H9 (cell line): ENCODE results near the gene RBBP4. TPM values are rescaled to one million over a fixed set of nuclear protein-coding genes. Genes with fewer than 3 reads are reported as not detected.
"Not testable (repeated sequence)": the region's sequence is repeated elsewhere in the genome, so short reads cannot be mapped to it uniquely, and the experiment has no call there.

ENCODE experiments used
- DNase-seq: peaks from one replicate; pipeline ENCODE4 v3.0.0-alpha.2; 2017
- H2AFZ ChIP-seq: one replicate; pipeline ENCODE4 v1.6.1; 2013; ENCODE audit warnings: mild to moderate bottlenecking, low read length, control low read depth, moderate library complexity
- H2AK5ac ChIP-seq: 2 replicates; pipeline ENCODE4 v1.6.1; 2013; ENCODE audit warnings: low read length, control low read depth, mixed read lengths; ENCODE audit not compliant: insufficient read length
- H2BK120ac ChIP-seq: one replicate; pipeline ENCODE4 v1.6.1; 2013; ENCODE audit warnings: low read depth, mild to moderate bottlenecking, low read length, control low read depth, inconsistent platforms; ENCODE audit not compliant: poor library complexity, severe bottlenecking
- H2BK12ac ChIP-seq: 2 replicates; pipeline ENCODE4 v1.6.1; 2013; ENCODE audit warnings: low read length, control low read depth, mixed read lengths, low read depth; ENCODE audit not compliant: insufficient read length
- H2BK15ac ChIP-seq: 2 replicates; pipeline ENCODE4 v1.6.1; 2013; ENCODE audit warnings: low read depth, low read length, control low read depth
- H2BK20ac ChIP-seq: one replicate; pipeline ENCODE4 v1.6.1; 2013; ENCODE audit warnings: low read depth, mild to moderate bottlenecking, low read length, control low read depth, inconsistent platforms; ENCODE audit not compliant: poor library complexity, severe bottlenecking
- H2BK5ac ChIP-seq: 2 replicates; pipeline ENCODE4 v1.6.1; 2013; ENCODE audit warnings: low read length, control low read depth, mixed read lengths; ENCODE audit not compliant: insufficient read length
- H3K14ac ChIP-seq: 2 replicates; pipeline ENCODE4 v1.6.1; 2013; ENCODE audit warnings: low read length, control low read depth; ENCODE audit not compliant: insufficient read depth
- H3K18ac ChIP-seq: 2 replicates; pipeline ENCODE4 v1.6.1; 2013; ENCODE audit warnings: low read depth, mild to moderate bottlenecking, mixed read lengths, low read length, control low read depth; ENCODE audit not compliant: insufficient read length
- H3K23ac ChIP-seq: 2 replicates; pipeline ENCODE4 v1.6.1; 2013; ENCODE audit warnings: low read length, control low read depth, mixed read lengths, low read depth; ENCODE audit not compliant: insufficient read length
- H3K23me2 ChIP-seq: 2 replicates; pipeline ENCODE4 v1.6.1; 2013; ENCODE audit warnings: low read depth, mild to moderate bottlenecking, mixed read lengths, low read length, control low read depth; ENCODE audit not compliant: insufficient read length, poor library complexity, severe bottlenecking
- H3K27ac ChIP-seq: 2 replicates; pipeline ENCODE4 v1.5.1; 2013; ENCODE audit warnings: low read length, control low read depth, mixed read lengths, low read depth; ENCODE audit not compliant: insufficient read length
- H3K27me3 ChIP-seq: 2 replicates; pipeline ENCODE4 v1.6.1; 2013; ENCODE audit warnings: low read length, control low read depth, inconsistent platforms; ENCODE audit not compliant: insufficient read depth
- H3K4ac ChIP-seq: 2 replicates; pipeline ENCODE4 v1.6.1; 2013; ENCODE audit warnings: low read depth, mild to moderate bottlenecking, control low read depth, inconsistent platforms, low read length, moderate library complexity
- H3K4me1 ChIP-seq: 2 replicates; pipeline ENCODE4 v1.6.1; 2013; ENCODE audit warnings: low read length, control low read depth, inconsistent platforms; ENCODE audit not compliant: insufficient read depth
- H3K4me2 ChIP-seq: 2 replicates; pipeline ENCODE4 v1.6.1; 2013; ENCODE audit warnings: low read length, control low read depth, mixed read lengths; ENCODE audit not compliant: insufficient read length, insufficient read depth
- H3K56ac ChIP-seq: 2 replicates; pipeline ENCODE4 v1.6.1; 2013; ENCODE audit warnings: low read depth, mild to moderate bottlenecking, mixed read lengths, low read length, control low read depth; ENCODE audit not compliant: insufficient read length
- H3K79me1 ChIP-seq: 2 replicates; pipeline ENCODE4 v1.6.1; 2013; ENCODE audit warnings: low read depth, mild to moderate bottlenecking, moderate library complexity, low read length, control low read depth, inconsistent platforms; ENCODE audit not compliant: insufficient read depth, poor library complexity, severe bottlenecking
- H3K79me2 ChIP-seq: 2 replicates; pipeline ENCODE4 v1.6.1; 2013; ENCODE audit warnings: low read length, control low read depth, inconsistent platforms; ENCODE audit not compliant: insufficient read depth
- H3K9ac ChIP-seq: 2 replicates; pipeline ENCODE4 v1.6.1; 2013; ENCODE audit warnings: low read length, control low read depth, mixed read lengths; ENCODE audit not compliant: insufficient read length; ENCODE audit errors: extremely low read depth
- H3K9me3 ChIP-seq: one replicate; pipeline ENCODE4 v1.6.1; 2013; ENCODE audit warnings: low read depth, low read length, inconsistent platforms; ENCODE audit not compliant: control insufficient read depth
- H3T11ph ChIP-seq: one replicate; pipeline ENCODE4 v1.6.1; 2013; ENCODE audit warnings: mild to moderate bottlenecking, low read length, control low read depth, inconsistent platforms
- H4K20me1 ChIP-seq: one replicate; pipeline ENCODE4 v1.6.1; 2013; ENCODE audit not compliant: control insufficient read depth, insufficient read length, insufficient read depth
- H4K5ac ChIP-seq: 2 replicates; pipeline ENCODE4 v1.6.1; 2013; ENCODE audit warnings: low read depth, mild to moderate bottlenecking, mixed read lengths, low read length, control low read depth; ENCODE audit not compliant: insufficient read length
- H4K8ac ChIP-seq: replicated peaks from 2 replicates; pipeline ENCODE4 v1.6.1; 2013; ENCODE audit warnings: low read length, control low read depth, mixed read lengths, low read depth; ENCODE audit not compliant: insufficient read length
- H4K91ac ChIP-seq: 2 replicates; pipeline ENCODE4 v1.6.1; 2013; ENCODE audit warnings: low read depth, mild to moderate bottlenecking, moderate library complexity, mixed read lengths, low read length, control low read depth; ENCODE audit not compliant: insufficient read length
- H3K27ac Mint-ChIP-seq, 3 experiments: 2 replicates in 2 of 3; 3 replicates in 1 of 3; pipeline ENCODE4 v1.8.0; 2020 to 2021; ENCODE audit warnings: mixed read lengths in 3 of 3, mild to moderate bottlenecking in 1 of 3, moderate library complexity in 1 of 3
- H3K27me3 Mint-ChIP-seq: 2 replicates; pipeline ENCODE4 v1.8.0; 2021; ENCODE audit warnings: low read depth, mild to moderate bottlenecking, moderate library complexity, mixed read lengths
- H3K36me3 Mint-ChIP-seq, 3 experiments: 2 replicates in 2 of 3; 3 replicates in 1 of 3; pipeline ENCODE4 v1.8.0; 2020 to 2021; ENCODE audit warnings: low read depth in 3 of 3, mixed read lengths in 3 of 3; ENCODE audit not compliant: insufficient read depth in 1 of 3
- H3K4me1 Mint-ChIP-seq, 2 experiments: 2 replicates each; pipeline ENCODE4 v1.8.0; 2020; ENCODE audit warnings: mixed read lengths in 2 of 2
- H3K4me3 Mint-ChIP-seq, 2 experiments: 2 replicates in 1 of 2; 3 replicates in 1 of 2; pipeline ENCODE4 v1.8.0; 2020 to 2021; ENCODE audit warnings: mild to moderate bottlenecking in 2 of 2, mixed read lengths in 2 of 2, moderate library complexity in 1 of 2
- H3K9me3 Mint-ChIP-seq, 2 experiments: 2 replicates in 1 of 2; 3 replicates in 1 of 2; pipeline ENCODE4 v1.8.0; 2020; ENCODE audit warnings: mild to moderate bottlenecking in 2 of 2, mixed read lengths in 2 of 2, moderate library complexity in 1 of 2
- CTCF ChIP-seq: fragments of 200-600 bp; sonication (generic); conservative IDR thresholded peaks from 3 replicates; pipeline ENCODE4 v1.8.0; 2021; ENCODE audit warnings: antibody characterized with exemption, mild to moderate bottlenecking
- WGBS: extraction: QIAGEN DNeasy Blood & Tissue Kit; methylation state at CpG from one replicate; pipeline ENCODE4 v1.1.7; 2013; ENCODE audit warnings: missing lambda C conversion rate, low lambda C conversion rate, mixed read lengths; ENCODE audit not compliant: insufficient read length; ENCODE audit errors: extremely low coverage; 5-methylcytosine and 5-hydroxymethylcytosine counted together
- total RNA-seq: library from RNA; stranded (reverse); gene quantifications from 2 replicates; pipeline ENCODE4 v1.2.1, GENCODE V29; 2021

Gene RBBP4
- total RNA-seq, 1 experiment from 2014 or later: 416 TPM

DNA sequence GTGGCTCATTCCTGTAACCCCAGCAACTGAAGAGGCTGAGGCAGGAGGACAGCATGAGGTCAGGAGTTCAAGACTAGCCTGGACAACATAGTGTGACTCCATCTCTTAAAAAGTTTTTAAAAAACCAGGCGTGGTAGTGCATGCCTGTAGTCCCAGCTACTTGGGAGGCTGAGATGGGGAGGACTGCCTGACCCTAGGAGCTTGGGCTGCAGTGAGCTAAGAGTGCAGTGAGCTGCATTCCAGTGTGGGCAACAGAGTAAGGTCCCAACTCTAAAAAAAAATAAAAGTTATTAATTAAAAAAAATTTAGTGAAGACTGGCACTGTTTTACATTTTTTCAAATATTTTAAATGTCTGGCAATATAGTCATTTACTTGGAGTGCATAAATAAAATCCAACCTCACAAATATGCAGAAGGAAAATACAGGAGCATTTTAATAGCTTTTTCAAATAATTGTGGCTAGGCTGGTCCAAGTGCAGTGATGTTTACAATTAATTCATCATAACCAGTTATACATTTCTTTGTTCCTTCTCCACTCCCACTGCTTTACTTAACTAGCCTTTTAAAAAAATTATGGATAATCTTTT, 11.4 kb upstream of the RBBP4 start:
- Mint-ChIP-seq H3K27me3 (no peaks in the 10 kb centered on the region), H3K4me3 (no peak overlapping the region), H3K9me3 (no peaks in the 10 kb centered on the region), H3K27ac (peak overlapping the region in 1 of 3 experiments; percentile 67; a peak in 1 of 7 replicates), H3K36me3 (peaks cover 0 to 12% (median 6%) of the 10 kb centered on the region in 3 experiments; a peak in 4 of 7 replicates), H3K4me1 (peaks cover 34 to 37% of the 10 kb centered on the region in 2 experiments)
- no peaks in the 10 kb centered on the region; the same call in 1 of the 2 replicates for H3K4me1 ChIP-seq
- TF ChIP-seq CTCF: no peak
- WGBS: no CpG with 5 or more reads among the region's 1 CpG
- no peak overlapping the region for H4K8ac ChIP-seq
- no peaks in the 10 kb centered on the region for H3K27me3 ChIP-seq
- H3K23ac ChIP-seq: no peak overlapping the region
- H3K9me3 ChIP-seq: no peaks in the 10 kb centered on the region
- H3K56ac ChIP-seq: no peak overlapping the region
- H3K79me1 ChIP-seq: peaks cover 3% of the 10 kb centered on the region
- no peak overlapping the region for H2BK15ac ChIP-seq
- no peak overlapping the region for H3K14ac ChIP-seq
- no peak overlapping the region for H3T11ph ChIP-seq
- H4K5ac ChIP-seq: no peak overlapping the region
- H2BK5ac ChIP-seq: no peak overlapping the region
- H4K20me1 ChIP-seq: no peaks in the 10 kb centered on the region
- no peak overlapping the region for H2BK12ac ChIP-seq
- peaks cover 3% of the 10 kb centered on the region for H3K79me2 ChIP-seq
- H3K18ac ChIP-seq: no peak overlapping the region
- no peak overlapping the region for H3K9ac ChIP-seq
- H2AFZ ChIP-seq: no peak overlapping the region
- H2AK5ac ChIP-seq: no peak overlapping the region
- H2BK20ac ChIP-seq: no peak overlapping the region
- H4K91ac ChIP-seq: no peak overlapping the region
- H3K27ac ChIP-seq: no peak overlapping the region
- no peak overlapping the region for H3K4ac ChIP-seq
- no peaks in the 10 kb centered on the region for H3K23me2 ChIP-seq
- DNase-seq: no peak
- H2BK120ac ChIP-seq: no peak overlapping the region
- no peak overlapping the region for H3K4me2 ChIP-seq

DNA sequence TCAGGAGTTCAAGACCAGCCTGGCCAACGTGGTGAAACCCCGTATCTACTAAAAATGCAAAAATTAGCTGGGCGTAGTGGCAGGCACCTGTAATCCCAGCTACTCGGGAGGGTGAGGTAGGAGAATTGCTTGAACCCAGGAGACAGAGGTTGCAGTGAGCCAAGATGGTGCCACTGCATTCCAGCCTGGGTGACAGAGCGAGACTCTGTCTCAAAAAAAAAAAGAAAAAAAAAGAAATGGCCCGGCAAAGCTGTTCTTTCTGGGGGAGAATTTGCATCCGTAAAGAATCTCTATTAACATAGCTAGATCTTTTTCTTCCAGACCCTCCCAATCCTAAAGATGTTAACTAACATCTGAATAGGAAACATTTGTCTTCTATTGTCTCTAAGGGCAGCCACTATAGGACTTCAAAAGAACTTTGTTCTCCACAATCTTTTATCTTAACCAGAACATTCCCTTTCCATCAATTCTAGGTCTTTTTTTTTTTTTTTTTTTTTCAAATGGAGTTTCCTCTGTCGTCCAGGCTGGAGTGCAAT, 8.6 kb upstream of the RBBP4 start:
- not testable (repeated sequence) for H3K27me3 ChIP-seq, H3K4me1 ChIP-seq, H4K5ac ChIP-seq, H2BK12ac ChIP-seq, H3K27me3 Mint-ChIP-seq, H3K9me3 ChIP-seq, H2BK120ac ChIP-seq, H3K14ac ChIP-seq, H3K4ac ChIP-seq, H4K8ac ChIP-seq, H2AFZ ChIP-seq, H3K23me2 ChIP-seq, H2AK5ac ChIP-seq, H3K4me2 ChIP-seq, H2BK15ac ChIP-seq, DNase-seq, H3K79me1 ChIP-seq, H3K56ac ChIP-seq, H3K23ac ChIP-seq, H3K9ac ChIP-seq, H3K9me3 Mint-ChIP-seq, H3K18ac ChIP-seq, H3T11ph ChIP-seq, H4K20me1 ChIP-seq, H2BK20ac ChIP-seq, H4K91ac ChIP-seq, H3K79me2 ChIP-seq, H2BK5ac ChIP-seq, H3K27ac ChIP-seq
- peak overlapping the region; percentile 6 to 17; a peak in 3 of 5 replicates for H3K4me3 Mint-ChIP-seq
- H3K36me3 Mint-ChIP-seq: peaks cover 7 to 18% (median 9%) of the 10 kb centered on the region in 3 experiments; a peak in 6 of 7 replicates
- peak overlapping the region in 2 of 3 experiments; percentile 23 to 53; a peak in 2 of 7 replicates for H3K27ac Mint-ChIP-seq
- no CpG with 5 or more reads among the region's 8 CpGs for WGBS
- H3K4me1 Mint-ChIP-seq: peaks cover 17 to 19% of the 10 kb centered on the region in 2 experiments
